GM19193 (cell line): ENCODE results near the gene GALNT14.

Source experiments
- POLR2A ChIP-seq: IDR thresholded peaks from 4 replicates; pipeline ENCODE4 v1.6.1; 2011; ENCODE audit not compliant: insufficient read depth, insufficient read length; ENCODE audit errors: extremely low read depth

The GALNT14 gene

GRCh38 chr2:30940839-30941238, 197.4 kb downstream of the GALNT14 start:
- no peak for TF ChIP-seq POLR2A

GRCh38 chr2:30939364-30939763, 198.9 kb downstream of the GALNT14 start:
- no peak for TF ChIP-seq POLR2A

GRCh38 chr2:30938196-30938595, 200.0 kb downstream of the GALNT14 start:
- no peak for TF ChIP-seq POLR2A

GRCh38 chr2:30936977-30937376, 201.3 kb downstream of the GALNT14 start:
- TF ChIP-seq POLR2A, result no peak

- TF ChIP-seq POLR2A, result no peak
Observed at GRCh38 chr2:30935795-30936194, 202.4 kb downstream of the GALNT14 start.

GRCh38 chr2:30934066-30934465, 204.2 kb downstream of the GALNT14 start:
- no peak for TF ChIP-seq POLR2A

GRCh38 chr2:30933496-30933895, 204.7 kb downstream of the GALNT14 start:
- no peak for TF ChIP-seq POLR2A

- no peak for TF ChIP-seq POLR2A
Observed at GRCh38 chr2:30932870-30933269, 205.4 kb downstream of the GALNT14 start.

GRCh38 chr2:30931841-30932407, 206.3 kb downstream of the GALNT14 start:
- TF ChIP-seq POLR2A, result no peak

- no peak for TF ChIP-seq POLR2A
Observed at GRCh38 chr2:30930716-30931115, 207.5 kb downstream of the GALNT14 start.

GRCh38 chr2:30927465-30928075, 210.7 kb downstream of the GALNT14 start:
- TF ChIP-seq POLR2A, result no peak

GRCh38 chr2:30926606-30927005, 211.6 kb downstream of the GALNT14 start:
- TF ChIP-seq POLR2A, result no peak

- TF ChIP-seq POLR2A, result no peak
Observed at GRCh38 chr2:30923623-30924022, 214.6 kb downstream of the GALNT14 start.

- no peak for TF ChIP-seq POLR2A
Observed at GRCh38 chr2:30920511-30920910, 217.7 kb downstream of the GALNT14 start.

- no peak for TF ChIP-seq POLR2A
Observed at GRCh38 chr2:30915486-30915885, 222.8 kb downstream of the GALNT14 start.

GRCh38 chr2:30914456-30914855, 223.8 kb downstream of the GALNT14 start:
- no peak for TF ChIP-seq POLR2A

GRCh38 chr2:30912056-30912455, 226.2 kb downstream of the GALNT14 start:
- no peak for TF ChIP-seq POLR2A
